ENCODE measurements around the gene CEACAM20.
A peak's percentile ranks its signal among the peaks of the same experiment; 100 is the strongest.
"Not testable (repeated sequence)": the region's sequence is repeated elsewhere in the genome, so short reads cannot be mapped to it uniquely, and the experiment has no call there.

The CEACAM20 gene

DNA sequence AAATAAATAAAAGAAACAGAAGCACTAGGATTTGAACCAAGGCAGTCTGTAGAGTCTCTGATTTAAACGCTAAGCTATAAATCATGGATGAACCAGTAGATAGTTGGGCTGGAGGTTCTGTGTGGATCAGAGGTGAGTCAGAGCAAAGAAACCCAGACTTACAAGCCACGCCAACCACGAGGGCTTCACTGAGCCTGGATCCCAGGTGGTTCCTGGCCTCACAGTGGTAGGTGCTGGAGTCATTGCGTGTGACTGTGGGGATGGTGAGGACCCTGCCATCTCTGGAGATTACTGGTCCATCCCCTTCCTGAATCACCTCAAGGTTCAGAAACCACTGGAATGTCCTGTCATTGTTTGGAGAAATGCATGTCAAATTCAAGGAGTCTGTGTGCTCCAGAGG lies 19.3 kb upstream of the CEACAM20 start:
- no peak for DNase-seq (ENCODE audit: low spot score)

DNA sequence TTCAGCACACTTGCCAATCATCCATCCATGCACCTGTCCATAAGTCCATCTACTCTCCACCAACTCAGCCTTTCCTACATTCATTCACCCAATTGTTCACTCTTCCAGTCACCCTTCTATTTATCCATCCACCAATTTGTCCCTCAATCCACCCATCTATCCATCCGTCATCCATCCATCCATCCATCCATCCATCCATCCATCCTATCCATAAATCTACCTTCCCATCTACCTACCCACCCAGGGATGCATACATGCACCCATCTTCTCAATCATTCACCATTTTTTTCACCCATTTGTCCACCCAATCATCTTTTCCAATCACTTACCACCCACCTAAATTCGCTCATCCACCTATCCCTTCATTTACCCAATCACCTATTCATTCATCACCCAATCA lies 14.6 kb upstream of the CEACAM20 start:
- no peak for DNase-seq (ENCODE audit: low spot score)

DNA sequence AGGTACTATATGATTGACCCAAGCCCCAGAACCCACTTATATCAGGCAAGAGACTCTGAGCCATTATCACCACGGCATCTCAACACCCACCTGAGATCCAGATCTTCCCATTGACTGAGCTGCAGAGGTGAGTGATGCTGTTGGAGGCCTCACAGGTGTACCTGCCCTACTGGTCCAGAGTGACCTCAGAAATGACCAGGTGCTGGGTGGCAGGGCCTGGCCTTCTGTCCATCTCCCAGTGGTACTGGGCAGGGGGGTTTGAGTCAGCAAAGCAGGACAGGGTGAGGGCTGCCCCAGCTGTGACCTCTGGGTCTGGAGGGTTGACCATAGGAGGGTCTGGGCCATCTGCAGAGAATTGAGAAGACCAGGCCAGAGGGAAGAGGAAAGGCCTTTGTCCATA lies 13.2 kb upstream of the CEACAM20 start:
- DNase-seq (ENCODE audit: low spot score), result no peak

DNA sequence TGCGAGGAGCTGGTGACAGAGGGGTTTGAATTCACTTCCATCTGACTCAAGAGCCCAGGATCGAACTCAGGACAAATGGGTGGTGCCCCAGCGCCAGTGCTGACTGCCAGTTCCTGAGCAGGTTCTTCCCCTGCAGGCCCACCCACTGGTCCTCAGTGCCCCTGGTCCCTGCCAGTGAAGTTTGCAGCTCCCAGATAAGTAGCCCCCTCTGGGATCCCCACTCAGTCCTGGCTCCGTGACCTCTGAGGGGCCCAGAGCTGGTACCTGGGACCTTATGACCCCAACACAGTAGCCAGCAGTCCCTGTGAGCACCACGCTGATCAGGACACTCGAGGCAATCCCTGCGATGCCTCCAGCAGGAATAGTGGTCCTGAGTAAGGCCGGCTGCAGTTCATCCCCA lies 11.3 kb upstream of the CEACAM20 start:
- DNase-seq (ENCODE audit: low spot score), result no peak

DNA sequence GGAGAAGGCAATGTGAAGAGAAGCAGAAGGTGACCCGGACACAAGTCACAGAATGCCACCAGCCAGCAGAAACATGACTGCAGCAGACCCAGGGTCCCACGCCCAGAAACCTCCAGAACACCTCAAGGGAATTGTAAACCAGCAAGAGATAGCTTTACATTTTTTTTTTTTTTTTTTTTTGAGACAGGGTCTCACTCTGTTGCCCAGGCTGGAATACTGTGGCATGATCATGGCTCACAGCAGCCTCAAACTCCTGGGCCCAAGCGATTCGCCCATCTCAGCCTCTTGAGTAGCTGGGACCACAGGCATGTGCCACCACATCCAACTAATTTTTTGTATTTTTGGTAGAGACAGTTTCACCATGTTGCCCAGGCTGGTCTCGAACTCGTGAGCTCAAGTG lies 10.5 kb upstream of the CEACAM20 start:
- DNase-seq (ENCODE audit: low spot score), result no peak

DNA sequence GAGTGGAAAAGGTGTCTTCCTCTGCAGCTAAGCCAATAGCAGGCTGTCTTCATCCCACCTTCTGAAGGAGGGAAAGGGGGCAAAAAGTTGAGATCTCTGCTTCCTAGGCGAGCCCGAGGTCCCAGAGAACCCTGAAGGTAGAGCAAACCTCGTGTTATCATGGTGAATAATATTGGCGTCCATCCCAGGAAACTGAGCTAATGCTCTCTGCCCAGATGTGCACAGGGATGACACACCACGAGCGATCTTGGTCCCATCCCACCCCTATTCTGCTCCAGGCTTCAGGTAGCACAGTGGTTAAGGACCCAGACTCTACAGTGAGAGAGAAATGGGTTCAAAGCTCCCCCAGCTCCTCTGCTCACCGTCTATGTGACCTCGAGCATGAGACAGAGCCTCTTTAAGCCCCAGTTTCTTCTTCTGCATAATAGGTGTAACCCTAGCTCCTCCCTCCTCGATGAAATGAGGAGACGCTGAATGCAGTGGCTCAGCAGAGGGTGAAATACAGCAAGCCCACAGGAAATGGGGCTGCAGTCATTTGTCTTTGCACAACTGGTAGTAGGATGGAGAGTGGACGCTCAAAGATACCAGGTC lies 9.9 kb upstream of the CEACAM20 start:
- no peak for DNase-seq (ENCODE audit: low spot score)

DNA sequence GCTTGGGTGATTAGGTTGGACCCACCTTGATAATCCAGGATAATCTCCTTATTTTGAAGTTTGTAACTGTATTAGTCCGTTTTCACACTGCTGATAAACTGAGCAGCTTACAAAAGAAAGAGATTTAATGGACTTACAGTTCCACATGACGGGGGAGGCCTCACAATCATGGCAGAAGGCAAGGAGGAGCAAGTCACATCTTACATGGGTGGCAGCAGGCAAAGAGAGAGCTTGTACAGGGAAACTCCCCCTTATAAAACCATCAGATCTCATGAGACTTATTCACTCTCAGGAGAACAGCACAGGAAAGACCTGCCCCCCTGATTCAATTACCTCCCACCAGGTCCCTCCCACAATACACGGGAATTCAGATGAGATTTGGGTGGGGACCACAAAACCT lies 5.9 kb upstream of the CEACAM20 start:
- not testable (repeated sequence) for DNase-seq (ENCODE audit: low spot score)

DNA sequence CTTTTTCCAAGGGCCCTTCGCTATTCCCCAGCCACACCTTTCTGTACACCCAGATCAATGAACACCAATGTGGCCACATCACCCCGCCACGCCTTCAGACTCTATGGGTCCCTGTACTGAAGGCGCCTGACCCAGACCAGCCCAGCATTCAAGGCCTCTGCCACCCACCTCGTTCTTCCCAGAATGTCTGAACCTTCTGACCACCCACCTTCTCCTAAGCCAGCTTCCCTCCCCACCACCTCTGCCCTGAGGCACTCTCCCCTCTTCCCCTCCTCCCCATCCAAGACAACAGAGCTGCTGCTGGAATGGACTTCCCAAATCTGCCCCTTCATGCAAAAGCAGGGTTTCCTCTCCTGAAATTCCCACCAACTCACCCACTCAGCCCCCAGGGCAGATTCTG lies 3.3 kb upstream of the CEACAM20 start:
- DNase-seq (ENCODE audit: low spot score), result no peak

DNA sequence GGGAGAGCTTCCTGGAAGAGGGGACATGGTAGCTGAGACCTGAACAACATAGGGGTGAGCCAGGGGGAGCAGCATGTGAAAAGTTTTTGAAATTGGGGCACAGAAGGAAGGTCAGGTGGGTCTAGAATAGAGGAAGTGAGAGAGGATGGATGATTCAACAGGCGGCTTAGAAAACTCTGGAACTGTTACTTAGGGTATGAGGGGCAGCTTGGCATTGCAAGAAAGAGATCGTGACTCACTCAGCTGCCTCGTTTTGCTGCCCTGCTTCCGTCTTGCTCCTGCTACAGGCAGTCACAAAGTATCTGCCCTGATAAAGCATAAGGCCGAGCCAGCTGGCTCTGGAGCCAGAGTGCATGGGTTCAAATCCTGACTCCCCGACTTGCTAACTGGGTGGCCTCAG lies 1.3 kb upstream of the CEACAM20 start:
- no peak for DNase-seq (ENCODE audit: low spot score)

DNA sequence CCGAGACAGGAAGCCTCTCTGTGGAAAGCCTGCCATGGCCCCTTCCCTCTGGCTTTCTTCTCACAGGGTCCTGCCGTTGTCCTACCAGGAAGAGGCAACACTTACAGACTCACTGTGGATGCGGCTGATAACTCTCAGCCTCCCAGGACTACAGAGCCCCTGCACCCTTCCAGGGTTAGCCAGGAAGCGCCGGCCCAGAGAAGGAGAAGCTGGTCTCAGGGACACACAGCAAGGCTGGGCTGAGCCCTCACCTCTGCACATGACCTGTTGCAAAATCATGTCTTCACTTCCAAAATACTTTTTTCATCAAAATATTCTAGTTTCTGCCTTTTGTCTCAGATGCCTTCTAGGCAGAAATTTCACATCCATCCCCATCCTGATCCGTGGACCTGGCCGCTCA lies 1.9 kb downstream of the CEACAM20 start:
- DNase-seq (ENCODE audit: low spot score), result no peak

DNA sequence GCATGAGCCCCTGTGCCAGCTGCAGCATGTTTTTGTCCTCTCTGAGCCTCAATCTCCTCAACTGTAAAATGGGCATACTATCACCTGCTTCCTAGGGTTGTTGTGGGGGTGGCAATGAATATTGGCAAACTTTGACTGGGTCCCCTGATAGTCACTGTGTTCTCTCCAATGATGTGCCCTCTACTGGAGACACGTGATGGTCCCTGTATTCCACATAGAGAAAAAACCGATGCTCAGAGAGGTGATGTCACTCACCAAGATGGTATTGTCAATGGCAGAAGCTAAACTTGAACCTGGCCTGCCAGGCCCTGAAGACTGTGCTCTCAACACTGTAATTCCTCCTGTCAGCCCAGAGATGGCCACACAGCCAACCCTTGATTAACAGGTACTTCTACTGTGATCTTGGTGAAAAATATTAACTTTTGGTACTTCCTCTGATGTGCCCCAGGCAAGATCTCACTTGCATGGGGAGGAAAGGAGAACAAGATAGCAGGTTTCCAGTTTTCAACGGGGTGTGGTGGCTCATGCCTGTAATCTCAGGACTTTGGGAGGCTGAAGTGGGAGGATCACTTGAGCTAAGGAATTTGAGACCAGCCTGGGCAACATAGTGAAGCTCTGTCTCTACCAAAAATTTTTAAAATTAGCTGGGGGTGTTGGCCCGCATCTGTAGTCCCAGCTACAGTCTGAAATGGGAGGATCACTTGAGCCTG lies 3.6 kb downstream of the CEACAM20 start:
- no peak for DNase-seq (ENCODE audit: low spot score)

DNA sequence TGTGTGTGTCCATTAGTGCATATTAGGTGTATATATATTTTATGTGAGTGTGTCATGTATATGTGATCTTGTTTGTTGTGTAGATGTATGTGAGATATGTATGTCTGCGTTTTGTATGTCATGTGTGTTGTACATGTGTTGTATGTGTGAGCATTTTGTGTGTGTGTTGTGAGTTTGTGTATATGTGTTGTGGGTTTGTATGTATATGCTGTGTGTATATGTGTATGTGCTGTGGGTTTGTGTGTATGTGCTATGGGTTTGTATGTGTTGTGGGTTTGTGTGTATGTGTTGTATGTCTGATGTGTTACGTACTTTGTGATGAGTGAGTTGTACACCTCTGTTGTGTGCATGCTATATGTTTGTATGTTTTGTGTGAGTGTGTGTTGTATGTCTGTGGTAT lies 8.1 kb downstream of the CEACAM20 start:
- DNase-seq (ENCODE audit: low spot score), result no peak

DNA sequence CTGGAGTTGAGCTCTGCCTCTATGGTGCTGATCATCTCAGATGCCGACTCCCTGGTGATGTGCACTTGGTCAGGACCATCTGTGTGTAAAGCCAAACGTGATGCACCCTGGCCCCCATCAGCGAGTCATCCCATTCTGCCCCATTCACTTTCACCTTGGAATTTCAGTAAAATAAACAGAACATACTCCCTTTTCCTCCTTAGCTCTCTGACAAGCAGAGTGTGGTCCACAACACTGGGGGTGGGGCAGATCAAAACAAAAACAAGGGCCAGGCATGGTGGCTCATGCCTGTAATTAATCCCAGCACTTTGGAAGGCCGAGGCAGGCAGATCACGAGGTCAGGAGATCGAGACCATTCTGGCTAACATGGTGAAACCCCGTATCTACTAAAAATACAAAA lies 12.3 kb downstream of the CEACAM20 start:
- no peak for DNase-seq (ENCODE audit: low spot score)

DNA sequence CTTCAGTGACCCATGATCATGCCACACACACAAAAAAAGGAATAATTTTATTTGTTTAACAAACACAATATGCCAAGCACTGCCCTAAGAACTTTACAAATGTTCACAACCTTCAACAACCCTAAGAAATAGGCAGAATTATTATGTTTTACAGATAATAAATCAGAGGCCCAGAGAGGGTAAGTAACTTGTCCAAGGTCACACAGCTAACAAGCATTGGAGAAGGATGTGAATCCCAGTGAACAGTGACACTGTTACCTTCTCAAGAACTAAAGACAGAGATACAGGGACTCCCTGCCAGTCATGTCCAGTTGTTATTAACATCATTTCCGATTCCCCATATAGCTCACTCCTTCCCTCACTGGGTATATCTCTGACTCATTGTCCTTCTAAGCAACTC lies 13.6 kb downstream of the CEACAM20 start:
- DNase-seq (ENCODE audit: low spot score), result no peak

DNA sequence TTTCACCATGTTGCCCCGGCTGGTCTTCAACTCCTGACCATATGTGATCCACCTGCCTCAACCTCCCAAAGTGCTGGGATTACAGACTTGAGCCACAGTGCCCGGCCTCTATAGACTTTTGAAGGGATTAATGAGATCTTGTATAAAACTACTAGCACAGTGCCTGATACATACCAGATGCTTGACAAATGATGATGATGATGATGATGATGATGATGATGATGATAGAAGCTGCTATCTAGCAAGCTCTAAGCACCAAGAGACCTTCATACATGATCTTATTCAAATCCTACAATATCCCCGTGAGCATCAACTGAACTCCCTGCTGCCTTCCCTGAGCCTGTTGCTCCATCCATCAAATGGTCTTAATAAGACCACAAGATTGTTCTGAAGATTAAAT lies 14.4 kb downstream of the CEACAM20 start:
- no peak for DNase-seq (ENCODE audit: low spot score)

DNA sequence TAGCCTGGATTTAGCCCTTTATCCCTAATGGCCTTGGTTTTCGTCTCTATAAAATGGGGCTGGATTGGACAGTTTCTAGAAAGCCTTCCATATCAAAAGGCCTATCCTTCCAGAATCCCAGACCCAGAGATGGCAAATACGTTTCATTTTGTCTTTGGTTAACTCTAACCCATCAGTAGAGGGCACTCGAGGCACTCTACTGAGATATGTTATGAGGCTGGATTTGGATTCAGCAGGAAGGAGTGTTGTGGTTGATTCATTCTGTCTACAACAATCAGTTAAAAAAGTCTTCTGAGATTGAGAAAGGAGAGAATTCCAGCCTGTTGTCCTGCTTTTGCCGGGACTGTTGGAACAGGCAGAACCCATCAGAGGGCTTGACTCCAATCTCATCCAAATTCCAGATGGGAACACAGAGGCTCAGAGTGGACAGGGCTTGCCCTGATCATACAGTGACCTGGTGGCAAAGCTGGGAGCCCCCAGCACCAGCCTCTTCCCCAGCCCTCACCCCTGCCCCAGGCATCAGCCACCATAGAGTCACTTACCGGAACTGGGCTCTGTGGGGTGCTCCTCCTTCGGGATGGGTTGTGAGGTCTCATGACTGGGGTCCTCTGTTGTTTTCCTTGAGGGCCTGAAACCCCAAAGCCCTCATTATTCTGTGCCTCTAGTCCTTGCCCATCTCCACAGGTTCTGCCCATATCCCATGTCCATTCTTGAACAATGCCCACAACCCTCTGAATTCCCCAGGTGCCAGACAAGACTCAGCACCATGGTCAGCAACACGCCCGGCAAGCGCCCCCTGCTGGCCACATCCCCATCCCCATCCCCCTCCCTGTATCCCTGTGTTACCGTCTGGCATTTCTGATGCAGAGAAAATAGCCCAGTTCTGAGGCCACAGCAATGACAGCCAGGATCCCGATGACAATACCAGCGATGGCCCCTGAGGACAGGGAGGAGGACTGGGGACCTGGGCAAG lies 16.9 kb downstream of the CEACAM20 start:
- DNase-seq (ENCODE audit: low spot score), result peak; percentile 4

DNA sequence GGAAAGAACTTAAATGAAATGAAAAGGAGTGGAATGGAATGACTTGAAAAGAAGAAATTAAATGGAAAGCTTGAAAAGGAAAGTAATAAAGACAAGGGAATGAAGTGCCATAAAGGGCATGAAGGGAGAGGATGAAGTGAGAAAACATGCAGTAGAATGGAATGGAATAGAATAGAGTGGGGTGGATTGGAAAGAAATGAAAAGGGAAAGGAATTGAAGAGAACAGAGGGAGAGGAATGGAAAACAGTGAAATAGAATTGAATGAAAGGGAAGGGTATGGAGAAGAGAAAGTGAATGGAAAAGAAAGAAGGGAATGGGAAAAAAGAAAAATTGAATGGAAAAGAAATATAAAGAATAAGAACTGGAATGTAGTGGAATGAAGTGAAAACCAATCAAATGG lies 20.0 kb downstream of the CEACAM20 start:
- DNase-seq (ENCODE audit: low spot score), result no peak

DNA sequence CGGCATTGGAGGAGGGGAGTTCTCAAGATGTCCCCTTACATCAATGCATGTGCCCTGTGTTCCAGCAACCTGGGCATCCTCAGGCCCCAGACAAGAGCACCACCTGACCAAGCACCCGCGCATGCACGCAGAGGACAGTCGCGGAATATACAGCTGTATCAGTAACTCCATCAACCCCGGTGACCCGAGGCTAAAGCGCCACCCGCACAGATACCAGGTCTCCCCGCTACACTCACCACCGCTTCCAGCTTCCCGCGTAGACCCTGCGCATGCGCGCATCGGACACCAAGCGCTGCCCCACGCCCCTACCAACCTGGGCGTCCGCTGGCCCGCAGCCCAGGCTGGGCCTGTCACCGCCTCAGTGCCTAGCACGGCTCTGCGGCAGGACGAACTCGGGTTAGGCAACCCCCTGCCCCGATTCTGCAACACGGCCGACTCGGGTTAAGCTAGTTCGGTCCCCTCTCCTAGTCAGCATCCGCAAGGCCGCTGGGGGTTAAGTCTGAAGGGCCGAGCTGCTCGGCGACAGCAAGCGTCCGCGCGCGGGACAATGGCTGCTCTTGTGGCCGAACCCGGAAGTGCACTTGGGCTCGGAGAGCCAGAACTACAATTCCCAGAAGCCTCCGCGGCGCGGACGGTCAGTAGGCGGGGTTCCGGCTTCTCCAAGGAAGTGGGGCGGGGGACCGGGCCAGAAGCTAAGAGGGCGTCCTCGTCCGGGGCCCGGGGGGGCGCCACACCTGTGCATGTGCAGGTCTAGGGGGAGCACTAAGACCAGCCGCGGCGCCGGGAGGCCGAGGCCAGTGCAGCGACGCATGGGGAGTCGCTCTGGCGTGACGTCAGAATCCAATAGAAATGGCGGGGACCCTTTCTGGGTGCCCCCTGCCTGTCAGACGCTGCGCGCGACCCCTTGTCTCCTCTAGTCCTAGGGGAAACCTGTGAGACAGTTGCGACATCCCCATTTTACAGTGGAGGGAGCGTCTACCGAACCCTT lies 29.2 kb downstream of the CEACAM20 start, which contains the start of gene ZNF180:
Gene ZNF180, minus strand, starts transcription at position 561 of the 988 bp plus-strand sequence. CDS start 3,188 bp downstream, outside the sequence.
- peak; percentile 94 for DNase-seq (ENCODE audit: low spot score)

DNA sequence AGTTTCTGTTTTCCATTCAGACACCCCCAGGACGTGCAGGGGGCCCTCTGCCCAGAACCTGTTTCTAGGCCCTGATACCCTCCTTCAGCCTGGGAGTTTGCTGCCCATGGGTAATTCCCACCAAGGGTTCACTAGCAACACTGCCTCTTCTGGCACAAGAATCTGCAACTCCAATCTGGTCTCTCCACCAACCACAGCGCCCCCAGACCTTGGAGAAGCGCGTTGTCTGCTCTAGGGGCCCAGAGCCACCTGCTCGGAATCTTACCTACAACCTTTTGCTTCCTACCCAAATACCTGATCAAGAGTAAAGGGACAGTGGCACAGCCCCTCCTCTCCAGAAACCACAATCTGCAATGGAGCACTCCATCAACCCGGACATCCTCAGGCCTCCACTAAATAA lies 29.9 kb downstream of the CEACAM20 start:
- DNase-seq (ENCODE audit: low spot score), result no peak

DNA sequence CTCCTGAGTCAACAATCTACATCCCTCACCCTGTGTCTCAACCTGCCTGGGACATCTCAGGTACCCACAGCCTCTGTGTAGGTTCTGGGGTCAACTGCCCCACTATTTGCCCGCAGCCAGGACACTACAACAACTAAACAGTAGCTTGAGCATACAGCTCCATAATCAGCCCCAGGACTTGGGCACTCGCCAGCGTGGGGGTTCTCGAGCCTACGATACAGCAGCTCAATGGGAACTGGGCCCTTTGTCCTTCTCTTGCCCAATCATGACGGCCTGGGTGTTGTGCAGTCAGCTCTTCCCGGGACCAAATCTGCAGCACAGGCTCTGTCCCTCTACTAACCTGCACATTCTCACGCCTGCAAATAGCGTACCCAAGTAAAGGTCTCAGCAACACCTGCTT lies 30.5 kb downstream of the CEACAM20 start:
- DNase-seq (ENCODE audit: low spot score), result no peak

DNA sequence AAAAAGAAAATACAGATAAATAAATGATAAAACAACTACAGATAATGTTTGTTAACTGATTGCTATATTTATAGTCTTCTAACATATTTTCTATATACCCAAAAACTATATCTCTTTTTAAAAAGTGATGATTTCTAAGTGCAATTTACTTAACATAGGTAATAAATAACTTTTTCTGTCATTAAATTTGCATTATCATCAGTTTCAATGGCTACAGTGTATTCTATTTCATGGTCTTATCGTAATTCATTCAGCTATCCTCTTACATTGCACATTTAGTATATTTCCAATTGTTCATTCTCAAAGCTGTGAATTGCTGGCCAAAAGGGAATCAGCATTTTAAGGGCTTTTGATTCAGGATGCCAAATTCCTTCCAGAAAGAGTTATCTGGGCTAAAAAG lies 32.8 kb downstream of the CEACAM20 start:
- DNase-seq (ENCODE audit: low spot score), result no peak
